H1 (cell line): ENCODE data around the gene GET3. TPM values are rescaled to one million over a fixed set of nuclear protein-coding genes. Genes with fewer than 3 reads are reported as not detected.

Source experiments
- CTCF ChIA-PET: fragments of 300-600 bp; sonication (Branson Sonifier 250); formaldehyde crosslinking; loops from one replicate; lab custom pipeline; 2021; ENCODE audit not compliant: partially characterized antibody; lab: Charles Lee
- POLR2A ChIA-PET: fragments of 300-600 bp; sonication (Branson Sonifier 250); formaldehyde crosslinking; loops from one replicate; lab custom pipeline; 2021; ENCODE audit warnings: inconsistent platforms; ENCODE audit not compliant: partially characterized antibody; lab: Charles Lee
- DNase-seq, 2 experiments: peaks; one replicate each; pipeline versions ENCODE4 v3.0.0 to v3.0.0-alpha.2; 2010 to 2022; ENCODE audit warnings: low spot score in 2 of 2, low read depth in 1 of 2, mixed read lengths in 1 of 2
- FAIRE-seq: peaks from 2 replicates; lab custom pipeline; 2011; peaks lifted over from hg19 to GRCh38; lab: Jason Lieb, UNC
- H2AFZ ChIP-seq: 2 replicates; pipeline ENCODE4 v1.8.1; 2012; ENCODE audit warnings: low read length, inconsistent platforms
- H2AK5ac ChIP-seq: 2 replicates; pipeline ENCODE4 v1.6.1; 2013; ENCODE audit warnings: low read depth, low read length
- H2BK120ac ChIP-seq: replicated peaks from 2 replicates; pipeline ENCODE3; 2013; ENCODE audit warnings: low read depth, low read length, inconsistent platforms
- H2BK12ac ChIP-seq: 2 replicates; pipeline ENCODE4 v1.6.1; 2013; ENCODE audit warnings: low read depth, low read length
- H2BK15ac ChIP-seq: 2 replicates; pipeline ENCODE4 v1.6.1; 2013; ENCODE audit warnings: low read length
- H2BK20ac ChIP-seq: 2 replicates; pipeline ENCODE4 v1.6.1; 2013; ENCODE audit warnings: low read length
- H2BK5ac ChIP-seq: 2 replicates; pipeline ENCODE4 v1.6.1; 2013; ENCODE audit warnings: low read depth, low read length
- H3K14ac ChIP-seq: 2 replicates; pipeline ENCODE4 v1.6.1; 2013; ENCODE audit warnings: inconsistent platforms; ENCODE audit not compliant: insufficient read length
- H3K18ac ChIP-seq: 2 replicates; pipeline ENCODE4 v1.6.1; 2013; ENCODE audit warnings: low read length; ENCODE audit errors: extremely low read depth
- H3K23ac ChIP-seq: 2 replicates; pipeline ENCODE4 v1.6.1; 2013; ENCODE audit warnings: inconsistent platforms; ENCODE audit not compliant: insufficient read length
- H3K23me2 ChIP-seq: 2 replicates; pipeline ENCODE4 v1.6.1; 2013; ENCODE audit warnings: low read depth, low read length
- H3K27ac ChIP-seq: 2 replicates; pipeline ENCODE4 v1.6.1; 2011; ENCODE audit warnings: low read depth, low read length, inconsistent platforms
- H3K27me3 ChIP-seq, 4 experiments: replicated peaks in 1 of 4; 1 replicate in 1 of 4; 2 replicates in 3 of 4; pipeline versions ENCODE4 v1.6.1 to v1.8.1; 2011 to 2013; ENCODE audit warnings: low read length in 3 of 4, mild to moderate bottlenecking in 3 of 4, inconsistent platforms in 2 of 4, mixed read lengths in 2 of 4, moderate library complexity in 1 of 4; ENCODE audit not compliant: control insufficient read depth in 3 of 4, insufficient read depth in 3 of 4; ENCODE audit errors: extremely low read depth in 1 of 4
- H3K36me3 ChIP-seq, 4 experiments: 2 replicates each; pipeline versions ENCODE4 v1.6.1 to v1.8.1; 2011 to 2013; ENCODE audit warnings: mild to moderate bottlenecking in 4 of 4, low read length in 3 of 4, moderate library complexity in 2 of 4, control low read depth in 1 of 4, inconsistent platforms in 1 of 4; ENCODE audit not compliant: insufficient read depth in 4 of 4, control insufficient read depth in 2 of 4
- H3K4ac ChIP-seq: replicated peaks from 2 replicates; pipeline ENCODE3; 2013; ENCODE audit warnings: low read length, low read depth, mixed read lengths, inconsistent platforms; ENCODE audit not compliant: insufficient read length
- H3K4me1 ChIP-seq, 4 experiments: replicated peaks in 1 of 4; 1 replicate in 1 of 4; 2 replicates in 3 of 4; pipeline versions ENCODE4 v1.6.1 to v1.8.1; 2011 to 2013; ENCODE audit warnings: low read length in 3 of 4, inconsistent platforms in 2 of 4, mixed read lengths in 1 of 4; ENCODE audit not compliant: insufficient read depth in 4 of 4, control insufficient read depth in 3 of 4
- H3K4me2 ChIP-seq, 2 experiments: 2 replicates each; pipeline versions ENCODE4 v1.6.1 to v1.8.1; 2011 to 2013; ENCODE audit warnings: low read depth in 2 of 2, low read length in 2 of 2, control low read depth in 1 of 2, inconsistent platforms in 1 of 2, mild to moderate bottlenecking in 1 of 2; ENCODE audit not compliant: insufficient read depth in 1 of 2
- H3K4me3 ChIP-seq, 4 experiments: fragments of 200-600, 300-600 bp in 1 of 4; sonication (generic), shearing (Covaris generic), sonication (Bioruptor Twin) in 1 of 4; 2 replicates each; pipeline versions ENCODE4 v1.5.1 to v1.8.1; 2011 to 2016; ENCODE audit warnings: low read length in 4 of 4, low read depth in 3 of 4, control low read depth in 2 of 4, inconsistent platforms in 2 of 4, mild to moderate bottlenecking in 2 of 4, mixed read lengths in 1 of 4, moderate library complexity in 1 of 4; ENCODE audit not compliant: insufficient read depth in 2 of 4; ENCODE audit errors: extremely low read depth in 1 of 4
- H3K56ac ChIP-seq: replicated peaks from 2 replicates; pipeline ENCODE3; 2013; ENCODE audit warnings: low read depth, mild to moderate bottlenecking, mixed read lengths, low read length, inconsistent platforms; ENCODE audit not compliant: insufficient read length
- H3K79me1 ChIP-seq: 2 replicates; pipeline ENCODE4 v1.6.1; 2013; ENCODE audit warnings: low read depth, low read length, control low read depth
- H3K79me2 ChIP-seq, 2 experiments: 2 replicates each; pipeline versions ENCODE4 v1.6.1 to v1.8.1; 2012 to 2013; ENCODE audit warnings: low read length in 2 of 2, mild to moderate bottlenecking in 2 of 2, inconsistent platforms in 1 of 2; ENCODE audit not compliant: insufficient read depth in 2 of 2, control insufficient read depth in 1 of 2
- H3K9ac ChIP-seq, 4 experiments: replicated peaks in 1 of 4; 1 replicate in 1 of 4; 2 replicates in 3 of 4; pipeline versions ENCODE4 v1.6.1 to v1.8.1; 2011 to 2013; ENCODE audit warnings: low read depth in 3 of 4, low read length in 3 of 4, control low read depth in 2 of 4, mild to moderate bottlenecking in 2 of 4, moderate library complexity in 2 of 4, inconsistent platforms in 1 of 4; ENCODE audit errors: extremely low read depth in 1 of 4
- H3K9me3 ChIP-seq, 2 experiments: 2 replicates each; pipeline versions ENCODE4 v1.6.1 to v1.8.1; 2012 to 2013; ENCODE audit warnings: mild to moderate bottlenecking in 2 of 2, moderate library complexity in 2 of 2, control low read depth in 1 of 2, inconsistent platforms in 1 of 2, low read depth in 1 of 2, low read length in 1 of 2, mixed read lengths in 1 of 2; ENCODE audit not compliant: insufficient read depth in 2 of 2
- H4K20me1 ChIP-seq, 2 experiments: replicated peaks in 1 of 2; 2 replicates each; pipeline versions ENCODE3 to v1.8.1; 2011 to 2013; ENCODE audit warnings: inconsistent platforms in 2 of 2, low read length in 2 of 2, mild to moderate bottlenecking in 1 of 2; ENCODE audit not compliant: insufficient read depth in 2 of 2, control insufficient read depth in 1 of 2
- H4K5ac ChIP-seq: 2 replicates; pipeline ENCODE4 v1.6.1; 2013; ENCODE audit warnings: low read length, low read depth, mixed read lengths, inconsistent platforms; ENCODE audit not compliant: insufficient read length
- H4K8ac ChIP-seq: 2 replicates; pipeline ENCODE4 v1.8.0; 2013; ENCODE audit warnings: mild to moderate bottlenecking, moderate library complexity, low read length, inconsistent platforms; ENCODE audit not compliant: insufficient read depth; ENCODE audit errors: extremely low read depth
- H4K91ac ChIP-seq: replicated peaks from 2 replicates; pipeline ENCODE3; 2013; ENCODE audit warnings: low read length, mixed read lengths, inconsistent platforms; ENCODE audit not compliant: insufficient read length
- BCL11A ChIP-seq, 2 experiments: IDR thresholded peaks; one replicate each; pipeline ENCODE4 v1.6.1; 2011; ENCODE audit warnings: low read depth in 2 of 2, low read length in 2 of 2, mild to moderate bottlenecking in 2 of 2
- CREB1 ChIP-seq: IDR thresholded peaks from 2 replicates; pipeline ENCODE4 v1.6.1; 2012; ENCODE audit warnings: inconsistent platforms
- GABPA ChIP-seq: IDR thresholded peaks from 2 replicates; pipeline ENCODE4 v1.6.1; 2011; ENCODE audit warnings: mild to moderate bottlenecking, low read length, moderate library complexity, borderline replicate concordance; ENCODE audit not compliant: insufficient read depth
- HDAC2 ChIP-seq, 2 experiments: fragments of 300-600 bp in 1 of 2; sonication (generic) in 1 of 2; IDR thresholded peaks; 2 replicates each; pipeline ENCODE4 v1.6.1; 2011 to 2012; ENCODE audit warnings: low read depth in 2 of 2, low read length in 2 of 2, mild to moderate bottlenecking in 2 of 2, moderate library complexity in 2 of 2, borderline replicate concordance in 1 of 2, inconsistent platforms in 1 of 2
- MAX ChIP-seq: IDR thresholded peaks from 2 replicates; pipeline ENCODE4 v1.6.1; 2012; ENCODE audit warnings: inconsistent platforms
- RNF2 ChIP-seq: fragments of 200-900, 300-1000 bp; sonication (generic); IDR thresholded peaks from 2 replicates; pipeline ENCODE4 v1.7.1; 2016; ENCODE audit warnings: borderline replicate concordance, low read depth, mild to moderate bottlenecking, antibody characterized with exemption, low read length; ENCODE audit not compliant: poor library complexity, severe bottlenecking; ENCODE audit errors: missing control alignments
- SRF ChIP-seq: IDR thresholded peaks from 2 replicates; pipeline ENCODE4 v1.6.1; 2011; ENCODE audit warnings: mild to moderate bottlenecking, low read depth, low read length, moderate library complexity
- TAF7 ChIP-seq: optimal IDR thresholded peaks from 2 replicates; pipeline ENCODE3; 2011; ENCODE audit warnings: low read depth, mild to moderate bottlenecking, inconsistent platforms, low read length, moderate library complexity, borderline replicate concordance
- TCF12 ChIP-seq: IDR thresholded peaks from 2 replicates; pipeline ENCODE4 v1.6.1; 2011; ENCODE audit warnings: low read depth, mild to moderate bottlenecking, low read length
- TEAD4 ChIP-seq: IDR thresholded peaks from 2 replicates; pipeline ENCODE4 v1.6.1; 2012; ENCODE audit warnings: low read depth, low read length, inconsistent platforms, mixed read lengths
- USF2 ChIP-seq: IDR thresholded peaks from 2 replicates; pipeline ENCODE4 v1.6.1; 2011; ENCODE audit warnings: low read length, improper control_type of control experiment
- WGBS, 2 experiments: shearing (Covaris generic) in 1 of 2; methylation state at CpG; one replicate each; pipeline versions ENCODE4 v1.1.6 to v1.1.7; 2013 to 2015; ENCODE audit warnings: low lambda C conversion rate in 2 of 2, mixed read lengths in 2 of 2, inconsistent platforms in 1 of 2, low coverage in 1 of 2, missing lambda C conversion rate in 1 of 2; ENCODE audit not compliant: insufficient replicate concordance in 2 of 2, insufficient coverage in 1 of 2, insufficient read length in 1 of 2; ENCODE audit errors: extremely low coverage in 1 of 2, missing lambda C conversion rate in 1 of 2; 5-methylcytosine and 5-hydroxymethylcytosine counted together
- polyA plus RNA-seq, 7 experiments: library from polyadenylated mRNA; depleted of rRNA in 3 of 7; stranded (reverse) in 5 of 7; unstranded in 2 of 7; fragments of >200 nt in 5 of 7; fragments of 200-250 nt in 2 of 7; gene quantifications; 1 replicate in 5 of 7; 2 replicates in 1 of 7; 4 replicates in 1 of 7; pipeline versions ENCODE4 v1.2.1 to v1.2.3, GENCODE V29; 2011 to 2013; ENCODE audit warnings: missing spikeins in 2 of 7, mixed read lengths in 2 of 7
- total RNA-seq: library from RNA; stranded (reverse); fragmentation: NEBNext Ultra II Directional; extraction: Animal tissue kit (Norgen Biotek cat#: 25700); gene quantifications from 2 replicates; pipeline ENCODE4 v1.2.1, GENCODE V29; 2021

GET3 gene
- total and polyA plus RNA-seq, 2 of the 8 experiments (the other 6 are each of a cell fraction or from before 2014, with no cell fraction given): 105 to 297 TPM

- Histone ChIP-seq H4K8ac (no peak overlapping the region; the same call in 1 of the 2 replicates), H3K4me2 (no peak overlapping the region), H3K23ac (no peak overlapping the region), H3K4ac (no peak overlapping the region), H2BK12ac (peak overlapping the region; percentile 90; the same call in 1 of the 2 replicates), H3K4me3 (no peak overlapping the region), H3K18ac (no peak overlapping the region), H3K27ac (no peak overlapping the region), H3K27me3 (peaks cover 0 to 11% (median 7%) of the 10 kb centered on the region in 4 experiments; a peak in 5 of 7 replicates), H3K4me1 (peaks cover 16 to 43% (median 27%) of the 10 kb centered on the region in 4 experiments), H4K5ac (no peak overlapping the region), H3K79me1 (no peaks in the 10 kb centered on the region; the same call in 1 of the 2 replicates), H3K9me3 (no peaks in the 10 kb centered on the region), H2BK15ac (0 out of 2 replicates have a peak overlapping the region, but pooled peaks have one; percentile 95), H4K91ac (no peak overlapping the region), H3K56ac (no peak overlapping the region), H4K20me1 (peaks cover 0 to 1% of the 10 kb centered on the region in 2 experiments), H3K36me3 (no peaks in the 10 kb centered on the region), H3K23me2 (peaks cover 31% of the 10 kb centered on the region; the same call in 1 of the 2 replicates), H2BK20ac (no peak overlapping the region), H2BK5ac (peak overlapping the region; percentile 44; the same call in 1 of the 2 replicates), H2AFZ (no peak overlapping the region), H2AK5ac (peak overlapping the region; percentile 88; the same call in 1 of the 2 replicates), H2BK120ac (no peak overlapping the region), H3K79me2 (no peaks in the 10 kb centered on the region), H3K14ac (no peak overlapping the region), H3K9ac (no peak overlapping the region)
- ChIA-PET POLR2A (interaction anchor here (1.7 to 3.5 kb wide), 4 partner anchors 9 to 13 kb away, joined by 5 to 33 read pairs (median 16); partner anchors contain the start of gene HOOK2), CTCF (interaction anchor here (3.0 to 4.5 kb wide), 3 partner anchors 9 to 13 kb away, joined by 14 to 39 read pairs (median 15); no protein-coding TSS in a partner anchor)
- WGBS, 2 experiments: 92% methylated on average over 3 of the region's 3 CpGs; no CpG with 5 or more reads in 1 of the 2 experiments
- FAIRE-seq (no peak), DNase-seq (no peak)
- TF ChIP-seq RNF2 (no peak), CREB1 (no peak), TCF12 (no peak), USF2 (no peak), TAF7 (no peak), MAX (no peak), SRF (no peak), BCL11A (IDR thresholded peaks at IDR 0.05; ENCODE audit: low read depth in 2 of 2, low read length in 2 of 2) (no peak), HDAC2 (IDR thresholded peaks at IDR 0.05; ENCODE audit: borderline replicate concordance in 1 of 2, low read depth in 2 of 2, low read length in 2 of 2) (no peak), TEAD4 (no peak), GABPA (no peak)
Measured at GRCh38 chr19:12786952-12787351, 49.7 kb downstream of the GET3 start.
